Metanephros (tissue), 2 donors: Measurements from ENCODE around the gene SMIM10L2A. TPM values are rescaled to one million over a fixed set of nuclear protein-coding genes. Genes with fewer than 3 reads are reported as not detected.

ENCODE experiments used
- small RNA-seq: library from RNA; depleted of rRNA; stranded (forward); fragments of <200 nt; gene quantifications from one replicate; pipeline ENCODE3, GENCODE V24; 2014; ENCODE audit warnings: low replicate concordance
- total RNA-seq: library from RNA; depleted of rRNA; stranded (reverse); fragments of >200 nt; gene quantifications from one replicate; pipeline ENCODE4 v1.2.3, GENCODE V29; 2014

Gene SMIM10L2A
- total RNA-seq: 4.8 TPM

GRCh38 chrX:135421932-135422809, at the start of gene SMIM10L2A:
TSS of gene SMIM10L2A (plus strand) at chrX:135421944. CDS start at chrX:135422132, 188 bp downstream.

Small RNAs within 50 kb of the gene (small RNA-seq; reads per million reads assigned to genes)
- gene RNA5SP515: not detected

Other genes starting within 250 kb of the SMIM10L2A start
- gene ETDA, start 169.9 kb upstream of the SMIM10L2A start, total RNA-seq: not detected
- gene ETDC, start 112.5 kb upstream of the SMIM10L2A start, total RNA-seq: not detected
- gene ZNF75D, start 77.8 kb upstream of the SMIM10L2A start, total RNA-seq: 14.1 TPM
- gene ZNF449, start 77.1 kb upstream of the SMIM10L2A start, total RNA-seq: 12.5 TPM
- gene INTS6L, start 98.7 kb downstream of the SMIM10L2A start, total RNA-seq: 17.3 TPM